ENCODE data around the gene NCOA7. TPM values are rescaled to one million over a fixed set of nuclear protein-coding genes. Genes with fewer than 3 reads are reported as not detected.
A peak's percentile ranks its signal among the peaks of the same experiment; 100 is the strongest.

The NCOA7 gene
- total RNA-seq, 1 experiment from 2014 or later: 14.4 TPM

DNA sequence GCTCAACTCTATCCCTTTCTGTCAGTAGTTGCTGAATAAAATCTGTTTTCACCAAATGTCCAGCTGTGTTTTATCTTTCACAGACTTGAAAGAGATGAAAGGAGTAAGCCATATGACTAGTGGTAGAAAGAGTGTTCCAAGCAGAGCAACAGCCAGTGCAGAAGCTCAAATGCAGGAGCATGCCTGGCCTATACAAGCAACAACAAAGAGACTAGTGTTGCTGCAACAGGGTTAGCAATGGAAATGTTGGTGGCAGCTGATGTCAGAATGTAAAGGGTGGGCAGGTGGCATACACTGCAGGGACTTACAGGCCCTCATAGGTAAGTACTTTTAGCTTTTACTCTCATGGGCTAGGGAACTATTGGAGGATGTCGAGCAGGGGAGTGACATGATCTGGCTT lies 160.6 kb downstream of the NCOA7 start (continued):
- TF ChIP-seq, protein P1, sequence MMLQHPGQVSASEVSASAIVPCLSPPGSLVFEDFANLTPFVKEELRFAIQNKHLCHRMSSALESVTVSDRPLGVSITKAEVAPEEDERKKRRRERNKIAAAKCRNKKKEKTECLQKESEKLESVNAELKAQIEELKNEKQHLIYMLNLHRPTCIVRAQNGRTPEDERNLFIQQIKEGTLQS (CRISPR knock-in tag; conservative IDR thresholded peaks at IDR 0.05): no peak
- TF ChIP-seq, protein P2, sequence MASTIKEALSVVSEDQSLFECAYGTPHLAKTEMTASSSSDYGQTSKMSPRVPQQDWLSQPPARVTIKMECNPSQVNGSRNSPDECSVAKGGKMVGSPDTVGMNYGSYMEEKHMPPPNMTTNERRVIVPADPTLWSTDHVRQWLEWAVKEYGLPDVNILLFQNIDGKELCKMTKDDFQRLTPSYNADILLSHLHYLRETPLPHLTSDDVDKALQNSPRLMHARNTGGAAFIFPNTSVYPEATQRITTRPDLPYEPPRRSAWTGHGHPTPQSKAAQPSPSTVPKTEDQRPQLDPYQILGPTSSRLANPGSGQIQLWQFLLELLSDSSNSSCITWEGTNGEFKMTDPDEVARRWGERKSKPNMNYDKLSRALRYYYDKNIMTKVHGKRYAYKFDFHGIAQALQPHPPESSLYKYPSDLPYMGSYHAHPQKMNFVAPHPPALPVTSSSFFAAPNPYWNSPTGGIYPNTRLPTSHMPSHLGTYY (CRISPR knock-in tag; IDR thresholded peaks at IDR 0.05): no peak
- TF ChIP-seq EMX1 (CRISPR knock-in tag; IDR thresholded peaks at IDR 0.05): no peak
- TF ChIP-seq, protein P3, sequence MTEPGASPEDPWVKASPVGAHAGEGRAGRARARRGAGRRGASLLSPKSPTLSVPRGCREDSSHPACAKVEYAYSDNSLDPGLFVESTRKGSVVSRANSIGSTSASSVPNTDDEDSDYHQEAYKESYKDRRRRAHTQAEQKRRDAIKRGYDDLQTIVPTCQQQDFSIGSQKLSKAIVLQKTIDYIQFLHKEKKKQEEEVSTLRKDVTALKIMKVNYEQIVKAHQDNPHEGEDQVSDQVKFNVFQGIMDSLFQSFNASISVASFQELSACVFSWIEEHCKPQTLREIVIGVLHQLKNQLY (CRISPR knock-in tag; IDR thresholded peaks at IDR 0.05): no peak
- TF ChIP-seq ZNF219 (CRISPR knock-in tag; IDR thresholded peaks at IDR 0.05; ENCODE audit: borderline replicate concordance): no peak
- TF ChIP-seq NR3C1 (CRISPR knock-in tag; conservative IDR thresholded peaks at IDR 0.05; ENCODE audit: low read depth): no peak
- no peak for TF ChIP-seq NFYB (CRISPR knock-in tag; conservative IDR thresholded peaks at IDR 0.05; ENCODE audit: low read depth)
- TF ChIP-seq, protein P4, sequence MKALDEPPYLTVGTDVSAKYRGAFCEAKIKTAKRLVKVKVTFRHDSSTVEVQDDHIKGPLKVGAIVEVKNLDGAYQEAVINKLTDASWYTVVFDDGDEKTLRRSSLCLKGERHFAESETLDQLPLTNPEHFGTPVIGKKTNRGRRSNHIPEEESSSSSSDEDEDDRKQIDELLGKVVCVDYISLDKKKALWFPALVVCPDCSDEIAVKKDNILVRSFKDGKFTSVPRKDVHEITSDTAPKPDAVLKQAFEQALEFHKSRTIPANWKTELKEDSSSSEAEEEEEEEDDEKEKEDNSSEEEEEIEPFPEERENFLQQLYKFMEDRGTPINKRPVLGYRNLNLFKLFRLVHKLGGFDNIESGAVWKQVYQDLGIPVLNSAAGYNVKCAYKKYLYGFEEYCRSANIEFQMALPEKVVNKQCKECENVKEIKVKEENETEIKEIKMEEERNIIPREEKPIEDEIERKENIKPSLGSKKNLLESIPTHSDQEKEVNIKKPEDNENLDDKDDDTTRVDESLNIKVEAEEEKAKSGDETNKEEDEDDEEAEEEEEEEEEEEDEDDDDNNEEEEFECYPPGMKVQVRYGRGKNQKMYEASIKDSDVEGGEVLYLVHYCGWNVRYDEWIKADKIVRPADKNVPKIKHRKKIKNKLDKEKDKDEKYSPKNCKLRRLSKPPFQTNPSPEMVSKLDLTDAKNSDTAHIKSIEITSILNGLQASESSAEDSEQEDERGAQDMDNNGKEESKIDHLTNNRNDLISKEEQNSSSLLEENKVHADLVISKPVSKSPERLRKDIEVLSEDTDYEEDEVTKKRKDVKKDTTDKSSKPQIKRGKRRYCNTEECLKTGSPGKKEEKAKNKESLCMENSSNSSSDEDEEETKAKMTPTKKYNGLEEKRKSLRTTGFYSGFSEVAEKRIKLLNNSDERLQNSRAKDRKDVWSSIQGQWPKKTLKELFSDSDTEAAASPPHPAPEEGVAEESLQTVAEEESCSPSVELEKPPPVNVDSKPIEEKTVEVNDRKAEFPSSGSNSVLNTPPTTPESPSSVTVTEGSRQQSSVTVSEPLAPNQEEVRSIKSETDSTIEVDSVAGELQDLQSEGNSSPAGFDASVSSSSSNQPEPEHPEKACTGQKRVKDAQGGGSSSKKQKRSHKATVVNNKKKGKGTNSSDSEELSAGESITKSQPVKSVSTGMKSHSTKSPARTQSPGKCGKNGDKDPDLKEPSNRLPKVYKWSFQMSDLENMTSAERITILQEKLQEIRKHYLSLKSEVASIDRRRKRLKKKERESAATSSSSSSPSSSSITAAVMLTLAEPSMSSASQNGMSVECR (CRISPR knock-in tag; IDR thresholded peaks at IDR 0.05; ENCODE audit: borderline replicate concordance): no peak
- TF ChIP-seq TP53 (CRISPR knock-in tag; IDR thresholded peaks at IDR 0.05): no peak
- TF ChIP-seq JUN (CRISPR knock-in tag; IDR thresholded peaks at IDR 0.05): no peak
- TF ChIP-seq, protein P5, sequence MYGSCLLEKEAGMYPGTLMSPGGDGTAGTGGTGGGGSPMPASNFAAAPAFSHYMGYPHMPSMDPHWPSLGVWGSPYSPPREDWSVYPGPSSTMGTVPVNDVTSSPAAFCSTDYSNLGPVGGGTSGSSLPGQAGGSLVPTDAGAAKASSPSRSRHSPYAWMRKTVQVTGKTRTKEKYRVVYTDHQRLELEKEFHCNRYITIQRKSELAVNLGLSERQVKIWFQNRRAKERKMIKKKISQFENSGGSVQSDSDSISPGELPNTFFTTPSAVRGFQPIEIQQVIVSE (CRISPR knock-in tag; IDR thresholded peaks at IDR 0.05; ENCODE audit: borderline replicate concordance): no peak

DNA sequence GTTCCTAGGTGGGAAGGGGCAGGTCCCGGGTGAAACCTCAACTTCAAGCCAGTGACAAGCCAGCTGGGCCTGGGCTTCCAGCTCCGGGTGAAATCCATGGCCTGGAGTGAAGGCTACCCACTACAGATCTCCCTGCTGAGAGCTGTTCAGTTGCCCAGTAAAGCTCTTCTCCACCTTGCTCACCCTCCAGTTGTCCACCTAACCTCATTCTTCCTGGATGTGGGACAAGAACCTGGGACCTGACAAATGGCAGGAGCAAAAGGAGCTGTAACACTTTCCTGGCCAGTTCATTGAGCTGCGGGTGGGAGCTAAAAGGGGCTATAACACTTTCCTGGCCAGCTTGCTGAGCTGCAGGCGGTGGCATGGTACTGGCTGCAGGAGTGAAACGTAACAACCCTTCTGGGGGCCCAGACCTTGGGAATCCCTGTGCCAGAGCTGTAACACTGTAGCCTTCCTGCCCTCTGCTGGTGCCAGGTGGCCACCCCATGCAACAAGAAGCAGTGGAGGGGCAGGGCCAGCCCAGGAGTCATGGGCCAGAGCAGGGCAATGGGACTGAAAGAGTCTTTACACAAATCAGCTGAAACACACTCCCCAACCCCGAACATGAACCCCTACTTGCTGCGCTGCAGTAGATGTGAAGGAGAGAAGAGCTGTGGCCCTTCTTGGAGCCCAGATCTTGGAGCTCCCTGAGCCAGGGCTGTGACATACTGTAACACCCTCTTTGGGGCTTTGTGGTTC lies 162.2 kb downstream of the NCOA7 start:
- Mint-ChIP-seq H3K4me3 (no peak overlapping the region), H3K9me3 (peaks cover 9% of the 10 kb centered on the region), H3K36me3 (peaks cover 4% of the 10 kb centered on the region; the same call in 1 of the 2 replicates), H3K27ac (no peak overlapping the region), H3K27me3 (ENCODE audit: low read depth) (no peaks in the 10 kb centered on the region; the same call in 1 of the 2 replicates), H3K4me1 (peaks cover 7% of the 10 kb centered on the region)
- POLR2A ChIA-PET: interaction anchor here (0.7 to 1.8 kb wide), 2 partner anchors 162 to 172 kb away, joined by 3 to 6 read pairs; partner anchors contain the start of gene NCOA7
- ATAC-seq (peak; percentile 50), DNase-seq (ENCODE audit: low spot score) (peak; percentile 69)
- CTCF ChIA-PET: interaction anchor here (0.6 to 3.8 kb wide), 31 partner anchors 8 to 761 kb away, joined by 3 to 46 read pairs (median 4); partner anchors contain the start of genes HDDC2, NCOA7 and TRMT11
- no peak for TF ChIP-seq OVOL2 (CRISPR knock-in tag; IDR thresholded peaks at IDR 0.05; ENCODE audit: borderline replicate concordance)
- no peak for TF ChIP-seq ETV6 (CRISPR knock-in tag; IDR thresholded peaks at IDR 0.05)
- no peak for TF ChIP-seq NR3C1 (CRISPR knock-in tag; conservative IDR thresholded peaks at IDR 0.05; ENCODE audit: low read depth)
- no peak for TF ChIP-seq ZNF423 (CRISPR knock-in tag; IDR thresholded peaks at IDR 0.05)
- TF ChIP-seq NFYB (CRISPR knock-in tag; conservative IDR thresholded peaks at IDR 0.05; ENCODE audit: low read depth): no peak
- no peak for TF ChIP-seq FOXP1 (CRISPR knock-in tag; IDR thresholded peaks at IDR 0.05; ENCODE audit: borderline replicate concordance)
- TF ChIP-seq, protein P6, sequence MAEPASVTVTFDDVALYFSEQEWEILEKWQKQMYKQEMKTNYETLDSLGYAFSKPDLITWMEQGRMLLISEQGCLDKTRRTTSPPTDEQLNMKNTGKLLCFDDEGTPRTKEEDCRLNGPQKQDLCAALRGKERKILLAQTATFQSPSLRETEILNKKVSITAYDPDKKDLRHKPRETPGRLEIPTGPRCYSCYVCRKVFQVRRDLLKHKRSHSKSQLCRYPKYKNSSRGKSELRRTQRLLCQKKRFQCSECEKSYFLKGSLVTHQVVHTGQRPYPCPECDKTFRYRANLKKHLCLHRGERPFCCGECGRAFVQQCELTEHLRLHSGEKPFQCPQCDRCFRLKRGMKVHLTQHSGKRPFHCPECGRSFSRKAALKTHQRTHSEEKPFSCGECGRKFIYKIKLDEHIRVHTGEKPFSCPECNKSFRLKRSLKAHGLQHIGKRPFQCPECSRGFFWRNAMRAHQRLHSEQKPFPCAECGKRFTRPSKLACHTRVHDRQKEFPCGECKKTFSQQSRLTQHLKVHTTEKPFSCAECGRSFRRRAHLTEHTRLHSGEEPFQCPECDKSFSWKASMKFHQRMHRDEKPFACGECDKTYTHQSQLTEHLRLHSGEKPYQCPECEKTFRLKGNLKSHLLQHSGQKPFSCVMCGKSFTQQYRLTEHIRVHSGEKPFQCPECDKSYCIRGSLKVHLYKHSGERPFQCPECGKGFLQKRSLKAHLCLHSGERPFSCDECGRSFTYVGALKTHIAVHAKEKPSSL (CRISPR knock-in tag; conservative IDR thresholded peaks at IDR 0.05): no peak
- TF ChIP-seq FOXJ3 (CRISPR knock-in tag; IDR thresholded peaks at IDR 0.05; ENCODE audit: borderline replicate concordance): no peak
- TF ChIP-seq NR2C2 (CRISPR knock-in tag; IDR thresholded peaks at IDR 0.05): no peak
- TF ChIP-seq, protein P7, sequence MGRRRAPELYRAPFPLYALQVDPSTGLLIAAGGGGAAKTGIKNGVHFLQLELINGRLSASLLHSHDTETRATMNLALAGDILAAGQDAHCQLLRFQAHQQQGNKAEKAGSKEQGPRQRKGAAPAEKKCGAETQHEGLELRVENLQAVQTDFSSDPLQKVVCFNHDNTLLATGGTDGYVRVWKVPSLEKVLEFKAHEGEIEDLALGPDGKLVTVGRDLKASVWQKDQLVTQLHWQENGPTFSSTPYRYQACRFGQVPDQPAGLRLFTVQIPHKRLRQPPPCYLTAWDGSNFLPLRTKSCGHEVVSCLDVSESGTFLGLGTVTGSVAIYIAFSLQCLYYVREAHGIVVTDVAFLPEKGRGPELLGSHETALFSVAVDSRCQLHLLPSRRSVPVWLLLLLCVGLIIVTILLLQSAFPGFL (CRISPR knock-in tag; IDR thresholded peaks at IDR 0.05; ENCODE audit: borderline replicate concordance): no peak
- TF ChIP-seq, protein P8, sequence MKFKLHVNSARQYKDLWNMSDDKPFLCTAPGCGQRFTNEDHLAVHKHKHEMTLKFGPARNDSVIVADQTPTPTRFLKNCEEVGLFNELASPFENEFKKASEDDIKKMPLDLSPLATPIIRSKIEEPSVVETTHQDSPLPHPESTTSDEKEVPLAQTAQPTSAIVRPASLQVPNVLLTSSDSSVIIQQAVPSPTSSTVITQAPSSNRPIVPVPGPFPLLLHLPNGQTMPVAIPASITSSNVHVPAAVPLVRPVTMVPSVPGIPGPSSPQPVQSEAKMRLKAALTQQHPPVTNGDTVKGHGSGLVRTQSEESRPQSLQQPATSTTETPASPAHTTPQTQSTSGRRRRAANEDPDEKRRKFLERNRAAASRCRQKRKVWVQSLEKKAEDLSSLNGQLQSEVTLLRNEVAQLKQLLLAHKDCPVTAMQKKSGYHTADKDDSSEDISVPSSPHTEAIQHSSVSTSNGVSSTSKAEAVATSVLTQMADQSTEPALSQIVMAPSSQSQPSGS (CRISPR knock-in tag; IDR thresholded peaks at IDR 0.05; ENCODE audit: borderline replicate concordance, low read depth): no peak
